Stimulated activated CD8-positive, alpha-beta memory T cell treated with anti-CD3 and anti-CD28 coated beads, Interleukin-12 subunit alpha, Interleukin-12 subunit beta, amount 100 ng/mL, for 1 hour (primary cell): ENCODE measurements around the gene KCNH4.
"Not testable (repeated sequence)": the region's sequence is repeated elsewhere in the genome, so short reads cannot be mapped to it uniquely, and the experiment has no call there.

ENCODE experiments used
- DNase-seq: peaks from one replicate; pipeline ENCODE4 v3.0.0-alpha.2; 2020; ENCODE audit warnings: low read depth

Gene KCNH4

GRCh38 chr17:42193969-42194899 is 13.3 kb upstream of the KCNH4 start, which contains the start of gene GHDC:
Gene GHDC, minus strand, starts transcription at chr17:42194494. Its CDS starts 913 bp downstream, at chr17:42193581.
- DNase-seq, result peak; percentile 71

- no peak for DNase-seq
These were observed 12.4 kb upstream of the KCNH4 start for GRCh38 chr17:42193216-42193968.

- no peak for DNase-seq
These were observed 11.5 kb upstream of the KCNH4 start for GRCh38 chr17:42192189-42193126.

GRCh38 chr17:42191275-42191608 is 10.3 kb upstream of the KCNH4 start:
- DNase-seq, result no peak

GRCh38 chr17:42190491-42191274 is 9.7 kb upstream of the KCNH4 start:
- no peak for DNase-seq

GRCh38 chr17:42189651-42189965 is 8.7 kb upstream of the KCNH4 start:
- no peak for DNase-seq

GRCh38 chr17:42188749-42189650 is 8.1 kb upstream of the KCNH4 start:
- DNase-seq, result no peak

GRCh38 chr17:42187833-42188232 is 6.9 kb upstream of the KCNH4 start:
- DNase-seq, result no peak

GRCh38 chr17:42186191-42186590 is 5.2 kb upstream of the KCNH4 start:
- DNase-seq, result not testable (repeated sequence)

GRCh38 chr17:42185621-42185930 is 4.6 kb upstream of the KCNH4 start:
- DNase-seq, result no peak

- no peak for DNase-seq
These were observed 4.0 kb upstream of the KCNH4 start, which contains the start of gene HCRT for GRCh38 chr17:42184713-42185620. Gene HCRT, minus strand, starts transcription at chr17:42185452. Its CDS starts 87 bp downstream, at chr17:42185365.

GRCh38 chr17:42183741-42184711 is 3.1 kb upstream of the KCNH4 start:
- DNase-seq, result peak; percentile 54

- DNase-seq, result no peak
These were observed 2.2 kb upstream of the KCNH4 start for GRCh38 chr17:42182927-42183734.

GRCh38 chr17:42181851-42182207 is 887 bp upstream of the KCNH4 start:
- DNase-seq, result no peak

- DNase-seq, result no peak
These were observed 476 bp downstream of the KCNH4 start for GRCh38 chr17:42180411-42180921.

GRCh38 chr17:42179911-42180410 is 981 bp downstream of the KCNH4 start:
- DNase-seq, result no peak

- no peak for DNase-seq
These were observed 1.6 kb downstream of the KCNH4 start for GRCh38 chr17:42179335-42179734.
